PC-9 (cell line): Measurements from ENCODE around the gene KCNF1. TPM values are rescaled to one million over a fixed set of nuclear protein-coding genes. Genes with fewer than 3 reads are reported as not detected.
A peak's percentile ranks its signal among the peaks of the same experiment; 100 is the strongest.

Experiments used
- BruUV-seq: library from RNA; stranded (reverse); fragments of 400-500 nt; replicated peaks from 2 replicates; lab custom pipeline; 2021; lab: Mats Ljungman, UMichigan
- CTCF ChIA-PET: fragments of 300-600 bp; sonication (Branson Sonifier 250); formaldehyde crosslinking; loops from one replicate; lab custom pipeline; 2022; ENCODE audit warnings: antibody characterized with exemption; lab: Charles Lee
- POLR2A ChIA-PET: fragments of 300-600 bp; sonication (Branson Sonifier 250); formaldehyde crosslinking; loops from one replicate; lab custom pipeline; 2022; ENCODE audit warnings: antibody characterized with exemption; ENCODE audit not compliant: unreplicated experiment; lab: Charles Lee
- DNase-seq, 2 experiments: peaks; one replicate each; pipeline versions ENCODE4 v3.0.0 to v3.0.0-alpha.2; 2015 to 2022; ENCODE audit warnings: mixed read lengths in 1 of 2
- H2AFZ ChIP-seq: fragments of 200-600 bp; sonication (generic); 2 replicates; pipeline ENCODE4 v1.8.1; 2017; ENCODE audit warnings: antibody characterized with exemption
- H3F3A ChIP-seq: fragments of 200-600 bp; sonication (generic); 2 replicates; pipeline ENCODE4 v1.8.1; 2017; ENCODE audit warnings: antibody characterized with exemption, mild to moderate bottlenecking, low read depth; ENCODE audit not compliant: insufficient read depth
- H3K27ac ChIP-seq: fragments of 200-600 bp; sonication (generic); 2 replicates; pipeline ENCODE4 v1.6.1; 2016; ENCODE audit warnings: mixed run types
- H3K27me3 ChIP-seq: fragments of 200-600 bp; sonication (generic); 2 replicates; pipeline ENCODE4 v1.6.1; 2016; ENCODE audit warnings: low read depth, mixed run types; ENCODE audit not compliant: insufficient read depth
- H3K36me3 ChIP-seq: fragments of 200-600 bp; sonication (generic); 2 replicates; pipeline ENCODE4 v1.6.1; 2016; ENCODE audit warnings: low read depth, mixed run types
- H3K4me1 ChIP-seq: fragments of 200-600 bp; sonication (generic); replicated peaks from 2 replicates; pipeline ENCODE4 v1.6.1; 2016; ENCODE audit warnings: mixed run types; ENCODE audit not compliant: insufficient read depth
- H3K4me2 ChIP-seq: fragments of 200-600 bp; sonication (generic); 2 replicates; pipeline ENCODE4 v1.6.1; 2017; ENCODE audit warnings: mixed run types
- H3K4me3 ChIP-seq: fragments of 200-600 bp; sonication (generic); 2 replicates; pipeline ENCODE4 v1.6.1; 2016; ENCODE audit warnings: mixed run types
- H3K79me2 ChIP-seq: fragments of 200-600 bp; sonication (generic); 2 replicates; pipeline ENCODE4 v1.6.1; 2017; ENCODE audit warnings: low read depth, mixed run types
- H3K9me2 ChIP-seq: fragments of 200-600 bp; sonication (generic); 2 replicates; pipeline ENCODE4 v1.8.1; 2017; ENCODE audit warnings: mild to moderate bottlenecking; ENCODE audit not compliant: insufficient read depth
- H3K9me3 ChIP-seq: fragments of 200-600 bp; sonication (generic); 2 replicates; pipeline ENCODE4 v1.8.1; 2016; ENCODE audit warnings: low read depth; ENCODE audit not compliant: insufficient read depth
- H4K20me1 ChIP-seq: fragments of 200-600 bp; sonication (generic); 2 replicates; pipeline ENCODE4 v1.8.1; 2017; ENCODE audit not compliant: insufficient read depth
- EZH2 ChIP-seq: fragments of 200-600 bp; sonication (generic); IDR thresholded peaks from 2 replicates; pipeline ENCODE4 v1.8.0; 2017; ENCODE audit warnings: antibody characterized with exemption, low read depth
- intact Hi-C: fragments of 100-400 bp; cut with micrococcal nuclease; formaldehyde crosslinking; loops from one replicate; pipeline ENCODE4 v1.10.0; 2022; ENCODE audit not compliant: unreplicated experiment
- total RNA-seq: library from RNA; stranded (reverse); gene quantifications from 2 replicates; pipeline ENCODE4 v1.2.3, GENCODE V29; 2021
- TF ChIP-seq, protein P1 (sequence below): fragments of 200-600 bp; sonication (generic); conservative IDR thresholded peaks from 2 replicates; pipeline ENCODE4 v1.6.1; 2017; ENCODE audit warnings: mixed run types, antibody characterized with exemption, mild to moderate bottlenecking, moderate library complexity

The KCNF1 gene
- total RNA-seq, 1 experiment from 2014 or later: 1.0 TPM

DNA sequence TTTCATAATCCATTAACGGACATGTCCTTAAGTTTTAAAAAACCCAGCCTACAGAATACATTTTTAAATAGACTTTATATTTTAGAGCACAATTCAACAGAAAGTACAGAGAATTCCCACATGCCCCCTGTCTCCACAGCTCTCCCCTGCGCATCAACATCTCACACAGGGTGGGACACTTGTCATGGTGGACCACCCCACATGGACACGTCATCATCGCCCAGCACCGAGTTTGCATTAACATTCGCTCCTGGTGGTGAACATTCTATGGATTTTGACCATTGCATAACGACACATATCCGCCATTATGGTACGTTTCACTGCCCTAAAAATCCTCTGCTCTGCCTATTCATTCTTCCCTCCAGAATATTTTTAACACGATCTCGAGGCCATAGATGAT, 1.1 kb upstream of the KCNF1 start:
- H3K79me2 ChIP-seq: no peaks in the 10 kb centered on the region
- no peak overlapping the region for H3K4me3 ChIP-seq
- TF ChIP-seq EZH2: no peak
- TF ChIP-seq, protein P1, sequence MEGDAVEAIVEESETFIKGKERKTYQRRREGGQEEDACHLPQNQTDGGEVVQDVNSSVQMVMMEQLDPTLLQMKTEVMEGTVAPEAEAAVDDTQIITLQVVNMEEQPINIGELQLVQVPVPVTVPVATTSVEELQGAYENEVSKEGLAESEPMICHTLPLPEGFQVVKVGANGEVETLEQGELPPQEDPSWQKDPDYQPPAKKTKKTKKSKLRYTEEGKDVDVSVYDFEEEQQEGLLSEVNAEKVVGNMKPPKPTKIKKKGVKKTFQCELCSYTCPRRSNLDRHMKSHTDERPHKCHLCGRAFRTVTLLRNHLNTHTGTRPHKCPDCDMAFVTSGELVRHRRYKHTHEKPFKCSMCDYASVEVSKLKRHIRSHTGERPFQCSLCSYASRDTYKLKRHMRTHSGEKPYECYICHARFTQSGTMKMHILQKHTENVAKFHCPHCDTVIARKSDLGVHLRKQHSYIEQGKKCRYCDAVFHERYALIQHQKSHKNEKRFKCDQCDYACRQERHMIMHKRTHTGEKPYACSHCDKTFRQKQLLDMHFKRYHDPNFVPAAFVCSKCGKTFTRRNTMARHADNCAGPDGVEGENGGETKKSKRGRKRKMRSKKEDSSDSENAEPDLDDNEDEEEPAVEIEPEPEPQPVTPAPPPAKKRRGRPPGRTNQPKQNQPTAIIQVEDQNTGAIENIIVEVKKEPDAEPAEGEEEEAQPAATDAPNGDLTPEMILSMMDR: no peak
- DNase-seq: no peak
- H3K27me3 ChIP-seq: 0 out of 2 replicates have a peak, but pooled peaks cover 4% of the 10 kb centered on the region
- H3K27ac ChIP-seq: no peak overlapping the region
- H3K9me2 ChIP-seq: no peaks in the 10 kb centered on the region
- H3F3A ChIP-seq: 0 out of 2 replicates have a peak, but pooled peaks cover 2% of the 10 kb centered on the region
- no peaks in the 10 kb centered on the region for H3K36me3 ChIP-seq
- H3K4me2 ChIP-seq: no peak overlapping the region
- H3K9me3 ChIP-seq: no peaks in the 10 kb centered on the region
- ChIA-PET CTCF (interaction anchor here (0.6 kb wide), 1 partner anchor 75 kb away, joined by 5 read pairs; no protein-coding TSS in a partner anchor), POLR2A (no interaction called here)
- no peaks in the 10 kb centered on the region for H4K20me1 ChIP-seq
- intact Hi-C loops: loop anchor here (2.0 kb wide), 2 partner anchors 78 to 214 kb away; no protein-coding TSS in a partner anchor
- H2AFZ ChIP-seq: no peak overlapping the region
- no TSS peak for BruUV-seq
- H3K4me1 ChIP-seq: peaks cover 6% of the 10 kb centered on the region; the same call in 1 of the 2 replicates

DNA sequence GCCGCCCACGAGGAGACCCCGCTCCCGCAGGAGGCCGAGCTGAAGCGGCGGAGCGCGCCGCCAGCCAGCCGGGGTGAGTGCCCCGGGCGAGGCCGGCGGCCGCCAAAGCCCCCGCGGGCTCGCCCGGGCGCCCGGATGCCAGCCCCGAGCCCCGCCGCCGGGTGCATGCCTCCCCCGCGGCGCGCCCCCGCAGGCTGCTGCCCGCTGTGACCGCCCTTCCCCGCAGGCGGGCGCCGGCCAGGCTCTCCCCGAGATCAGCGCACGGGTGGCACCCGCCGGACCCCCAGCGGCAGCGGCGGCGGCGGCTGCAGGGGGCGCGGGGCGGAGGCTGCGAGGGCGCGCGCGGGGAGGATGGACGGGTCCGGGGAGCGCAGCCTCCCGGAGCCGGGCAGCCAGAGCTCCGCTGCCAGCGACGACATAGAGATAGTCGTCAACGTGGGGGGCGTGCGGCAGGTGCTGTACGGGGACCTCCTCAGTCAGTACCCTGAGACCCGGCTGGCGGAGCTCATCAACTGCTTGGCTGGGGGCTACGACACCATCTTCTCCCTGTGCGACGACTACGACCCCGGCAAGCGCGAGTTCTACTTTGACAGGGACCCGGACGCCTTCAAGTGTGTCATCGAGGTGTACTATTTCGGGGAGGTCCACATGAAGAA, 470 bp downstream of the KCNF1 start:
- Histone ChIP-seq H3K4me1 (peaks cover 6% of the 10 kb centered on the region; the same call in 1 of the 2 replicates), H3K79me2 (no peaks in the 10 kb centered on the region), H3K27ac (no peak overlapping the region), H3K36me3 (no peaks in the 10 kb centered on the region), H3K4me3 (peak overlapping the region; percentile 44; the same call in 1 of the 2 replicates), H4K20me1 (no peaks in the 10 kb centered on the region), H3K9me3 (no peaks in the 10 kb centered on the region), H3K4me2 (peak overlapping the region; percentile 68), H3K27me3 (0 out of 2 replicates have a peak, but pooled peaks cover 4% of the 10 kb centered on the region), H3K9me2 (no peaks in the 10 kb centered on the region), H3F3A (0 out of 2 replicates have a peak, but pooled peaks cover 2% of the 10 kb centered on the region), H2AFZ (no peak overlapping the region; the same call in 1 of the 2 replicates)
- TF ChIP-seq EZH2: no peak
- TF ChIP-seq, protein P1: no peak
- ChIA-PET POLR2A (no interaction called here), CTCF (no interaction called here)
- BruUV-seq: no TSS peak
- intact Hi-C loops: no loop called here
- DNase-seq: no peak

DNA sequence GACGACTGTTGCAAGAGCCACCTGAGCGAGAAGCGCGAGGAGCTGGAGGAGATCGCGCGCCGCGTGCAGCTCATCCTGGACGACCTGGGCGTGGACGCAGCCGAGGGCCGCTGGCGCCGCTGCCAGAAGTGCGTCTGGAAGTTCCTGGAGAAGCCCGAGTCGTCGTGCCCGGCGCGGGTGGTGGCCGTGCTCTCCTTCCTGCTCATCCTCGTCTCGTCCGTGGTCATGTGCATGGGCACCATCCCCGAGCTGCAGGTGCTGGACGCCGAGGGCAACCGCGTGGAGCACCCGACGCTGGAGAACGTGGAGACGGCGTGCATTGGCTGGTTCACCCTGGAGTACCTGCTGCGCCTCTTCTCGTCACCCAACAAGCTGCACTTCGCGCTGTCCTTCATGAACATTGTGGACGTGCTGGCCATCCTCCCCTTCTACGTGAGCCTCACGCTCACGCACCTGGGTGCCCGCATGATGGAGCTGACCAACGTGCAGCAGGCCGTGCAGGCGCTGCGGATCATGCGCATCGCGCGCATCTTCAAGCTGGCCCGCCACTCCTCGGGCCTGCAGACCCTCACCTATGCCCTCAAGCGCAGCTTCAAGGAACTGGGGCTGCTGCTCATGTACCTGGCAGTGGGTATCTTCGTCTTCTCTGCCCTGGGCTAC, 1.2 kb downstream of the KCNF1 start:
- Histone ChIP-seq H3K4me1 (peaks cover 6% of the 10 kb centered on the region; the same call in 1 of the 2 replicates), H4K20me1 (no peaks in the 10 kb centered on the region), H3K79me2 (no peaks in the 10 kb centered on the region), H3K9me2 (no peaks in the 10 kb centered on the region), H3K4me2 (no peak overlapping the region), H3K27me3 (0 out of 2 replicates have a peak, but pooled peaks cover 4% of the 10 kb centered on the region), H3K4me3 (no peak overlapping the region), H3K36me3 (no peaks in the 10 kb centered on the region), H3K27ac (no peak overlapping the region), H2AFZ (no peak overlapping the region), H3K9me3 (no peaks in the 10 kb centered on the region), H3F3A (0 out of 2 replicates have a peak, but pooled peaks cover 2% of the 10 kb centered on the region)
- TF ChIP-seq, protein P1: no peak
- no peak for TF ChIP-seq EZH2
- no TSS peak for BruUV-seq
- intact Hi-C loops: no loop called here
- CTCF ChIA-PET: no interaction called here
- POLR2A ChIA-PET: no interaction called here
- DNase-seq: peak in 1 of 2 experiments; percentile 6
